A549 (cell line): ENCODE results near the gene TGFBR2. TPM values are rescaled to one million over a fixed set of nuclear protein-coding genes. Genes with fewer than 3 reads are reported as not detected.
A peak's percentile ranks its signal among the peaks of the same experiment; 100 is the strongest.

Experiments
- ATAC-seq, 2 experiments: fragments of 200-7000 bp in 1 of 2; fragments of >200 bp in 1 of 2; cut with Nextera tagmentation in 1 of 2; cut with Tn5 transposase in 1 of 2; 3 replicates each; pipeline versions ENCODE4 v1.8.0 to v1.9.1; 2018 to 2020; ENCODE audit warnings: mild to moderate bottlenecking in 1 of 2, moderate library complexity in 1 of 2
- CTCF ChIA-PET: fragments of 300-600 bp; sonication (Branson Sonifier 250); formaldehyde crosslinking; extraction: SDS; loops from one replicate; lab custom pipeline; 2021; ENCODE audit warnings: antibody characterized with exemption, inconsistent platforms; lab: Yijun Ruan, JAX
- POLR2A ChIA-PET: fragments of 350-600 bp; formaldehyde crosslinking; extraction: SDS; loops from one replicate; lab custom pipeline; 2021; ENCODE audit warnings: antibody characterized with exemption, inconsistent platforms; lab: Yijun Ruan, JAX
- DNase-seq, 2 experiments: peaks; one replicate each; pipeline versions ENCODE4 v3.0.0 to v3.0.0-alpha.2; 2011 to 2016; ENCODE audit warnings: low read depth in 1 of 2, low spot score in 1 of 2
- FAIRE-seq: peaks from 2 replicates; lab custom pipeline; 2011; peaks lifted over from hg19 to GRCh38; lab: Jason Lieb, UNC
- H3K27ac ChIP-seq, 2 experiments: fragments of >200 bp; sonication (Bioruptor Twin); formaldehyde crosslinking; 3 replicates each; pipeline ENCODE4 v1.5.1; 2016 to 2017
- H3K4me1 ChIP-seq: fragments of >200 bp; sonication (Bioruptor Twin); formaldehyde crosslinking; 3 replicates; pipeline ENCODE4 v1.6.1; 2016
- H3K4me2 ChIP-seq: fragments of >200 bp; sonication (Bioruptor Twin); formaldehyde crosslinking; 3 replicates; pipeline ENCODE4 v1.6.1; 2016
- H3K4me3 ChIP-seq: fragments of >200 bp; sonication (Bioruptor Twin); formaldehyde crosslinking; 3 replicates; pipeline ENCODE4 v1.5.1; 2016
- H3K9me3 ChIP-seq: fragments of >200 bp; sonication (Bioruptor Twin); formaldehyde crosslinking; 3 replicates; pipeline ENCODE4 v1.6.1; 2016
- ATOH8 ChIP-seq: fragments of 250-450 bp; sonication (Bioruptor Pico); IDR thresholded peaks from 2 replicates; pipeline ENCODE4 v1.5.0; 2020; ENCODE audit warnings: low read depth, mild to moderate bottlenecking, moderate library complexity
- BHLHE40 ChIP-seq: IDR thresholded peaks from 2 replicates; pipeline ENCODE4 v1.6.1; 2012; ENCODE audit warnings: low read depth, low read length, inconsistent platforms
- E2F6 ChIP-seq: IDR thresholded peaks from 2 replicates; pipeline ENCODE4 v1.6.1; 2012; ENCODE audit warnings: low read depth, borderline replicate concordance
- FOSB ChIP-seq: fragments of 250-450 bp; sonication (Bioruptor Pico); IDR thresholded peaks from 2 replicates; pipeline ENCODE4 v1.5.0; 2020; ENCODE audit warnings: mild to moderate bottlenecking, moderate library complexity
- FOSL2 ChIP-seq, 2 experiments: fragments of 450-650 bp in 1 of 2; fragments of >200 bp in 1 of 2; sonication (Bioruptor Twin) in 1 of 2; formaldehyde crosslinking; IDR thresholded peaks; 2 replicates each; pipeline versions ENCODE4 v1.5.0 to v1.6.1; 2016 to 2020; ENCODE audit warnings: mild to moderate bottlenecking in 1 of 2, moderate library complexity in 1 of 2
- HEYL ChIP-seq: fragments of 250-450 bp; sonication (Bioruptor Pico); IDR thresholded peaks from 2 replicates; pipeline ENCODE4 v1.8.0; 2021; ENCODE audit warnings: mild to moderate bottlenecking, moderate library complexity
- HOXB5 ChIP-seq: fragments of 250-450 bp; sonication (Bioruptor Pico); IDR thresholded peaks from 2 replicates; pipeline ENCODE4 v1.5.0; 2020; ENCODE audit warnings: mild to moderate bottlenecking, moderate library complexity
- JUN ChIP-seq, 2 experiments: fragments of >200 bp; sonication (Bioruptor Twin); formaldehyde crosslinking; IDR thresholded peaks; 2 replicates in 1 of 2; 3 replicates in 1 of 2; pipeline ENCODE4 v1.6.1; 2016 to 2017
- JUNB ChIP-seq: fragments of >200 bp; sonication (Bioruptor Twin); formaldehyde crosslinking; IDR thresholded peaks from 2 replicates; pipeline ENCODE4 v1.6.1; 2016
- KDM1A ChIP-seq: fragments of 200-600 bp; sonication (generic); IDR thresholded peaks from 2 replicates; pipeline ENCODE4 v1.6.1; 2016; ENCODE audit warnings: low read depth, mild to moderate bottlenecking
- MAFK ChIP-seq: fragments of 450-650 bp; IDR thresholded peaks from 2 replicates; pipeline ENCODE4 v1.6.1; 2014; ENCODE audit not compliant: partially characterized antibody
- MYC ChIP-seq: IDR thresholded peaks from 2 replicates; pipeline ENCODE4 v1.6.1; 2012; ENCODE audit warnings: mild to moderate bottlenecking, inconsistent platforms, low read length, improper control_type of control experiment, borderline replicate concordance
- NR3C1 ChIP-seq: fragments of >200 bp; sonication (Bioruptor Twin); formaldehyde crosslinking; IDR thresholded peaks from 3 replicates; pipeline ENCODE4 v1.6.1; 2017
- POLR2A ChIP-seq: IDR thresholded peaks from 2 replicates; pipeline ENCODE4 v1.6.1; 2012; ENCODE audit warnings: mild to moderate bottlenecking, low read length
- RAD21 ChIP-seq, 2 experiments: fragments of >200 bp in 1 of 2; sonication (Bioruptor Twin) in 1 of 2; formaldehyde crosslinking in 1 of 2; IDR thresholded peaks in 1 of 2; conservative IDR thresholded peaks in 1 of 2; 2 replicates in 1 of 2; 3 replicates in 1 of 2; pipeline ENCODE4 v1.6.1; 2012 to 2018; ENCODE audit warnings: inconsistent platforms in 1 of 2
- REST ChIP-seq: fragments of 200-600 bp; sonication (generic); IDR thresholded peaks from 2 replicates; pipeline ENCODE4 v1.6.1; 2016; ENCODE audit warnings: antibody characterized with exemption, mild to moderate bottlenecking, moderate library complexity
- RFX5 ChIP-seq: fragments of 450-650 bp; IDR thresholded peaks from 2 replicates; pipeline ENCODE4 v1.7.1; 2014; ENCODE audit warnings: antibody characterized with exemption, mild to moderate bottlenecking, moderate library complexity
- TFCP2L1 ChIP-seq: fragments of 250-450 bp; sonication (Bioruptor Pico); IDR thresholded peaks from 2 replicates; pipeline ENCODE4 v1.5.0; 2021; ENCODE audit warnings: mild to moderate bottlenecking
- TP53 ChIP-seq: fragments of 250-450 bp; sonication (Bioruptor Pico); IDR thresholded peaks from 2 replicates; pipeline ENCODE4 v1.5.0; 2021; ENCODE audit warnings: mild to moderate bottlenecking, moderate library complexity
- WGBS: methylation state at CpG from one replicate; pipeline ENCODE4 v1.1.6; 2017; ENCODE audit errors: missing lambda C conversion rate; 5-methylcytosine and 5-hydroxymethylcytosine counted together
- polyA plus RNA-seq, 4 experiments: library from polyadenylated mRNA; depleted of rRNA in 3 of 4; stranded (reverse); fragments of >200 nt; fragmentation: RNase III in 1 of 4; extraction: RNeasy Plus Mini Kit Qiagen cat#74134 plus additional on column Dnase treatment in 1 of 4; gene quantifications; 2 replicates in 3 of 4; 3 replicates in 1 of 4; pipeline ENCODE4 v1.2.3, GENCODE V29; 2011 to 2017
- TF ChIP-seq, protein P1 (sequence below): IDR thresholded peaks from 2 replicates; pipeline ENCODE4 v1.6.1; 2012

The TGFBR2 gene
- polyA plus RNA-seq, 2 of the 4 experiments (the other 2 are of a cell fraction) = 48.5 to 97.4 TPM

- TF ChIP-seq REST = no peak
- no peak for TF ChIP-seq KDM1A
These were observed 1.8 kb upstream of the TGFBR2 start (continued) for GRCh38 chr3:30604558-30604957.

GRCh38 chr3:30605005-30605404 lies 1.4 kb upstream of the TGFBR2 start:
- FAIRE-seq = no peak
- peaks cover 37% of the 10 kb centered on the region for H3K4me1 ChIP-seq
- H3K27ac ChIP-seq = peak overlapping the region; percentile 97 to 99
- ATAC-seq = no peak
- H3K9me3 ChIP-seq = no peaks in the 10 kb centered on the region; the same call in 2 of the 3 replicates
- ChIA-PET CTCF (no interaction called here), POLR2A (no interaction called here)
- no peak overlapping the region for H3K4me3 ChIP-seq
- no peak for DNase-seq
- 69% methylated on average over 4 of the region's 4 CpGs for WGBS
- peak overlapping the region; percentile 86 for H3K4me2 ChIP-seq
- TF ChIP-seq TFCP2L1 (CRISPR knock-in tag) = no peak
- no peak for TF ChIP-seq POLR2A
- no peak for TF ChIP-seq TP53 (CRISPR knock-in tag)
- no peak for TF ChIP-seq BHLHE40
- TF ChIP-seq, protein P1, sequence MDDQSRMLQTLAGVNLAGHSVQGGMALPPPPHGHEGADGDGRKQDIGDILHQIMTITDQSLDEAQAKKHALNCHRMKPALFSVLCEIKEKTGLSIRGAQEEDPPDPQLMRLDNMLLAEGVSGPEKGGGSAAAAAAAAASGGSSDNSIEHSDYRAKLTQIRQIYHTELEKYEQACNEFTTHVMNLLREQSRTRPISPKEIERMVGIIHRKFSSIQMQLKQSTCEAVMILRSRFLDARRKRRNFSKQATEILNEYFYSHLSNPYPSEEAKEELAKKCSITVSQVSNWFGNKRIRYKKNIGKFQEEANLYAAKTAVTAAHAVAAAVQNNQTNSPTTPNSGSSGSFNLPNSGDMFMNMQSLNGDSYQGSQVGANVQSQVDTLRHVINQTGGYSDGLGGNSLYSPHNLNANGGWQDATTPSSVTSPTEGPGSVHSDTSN = no peak
- TF ChIP-seq JUN (IDR thresholded peaks at IDR 0.05) = no peak
- no peak for TF ChIP-seq MAFK
- TF ChIP-seq NR3C1 = no peak
- TF ChIP-seq E2F6 = no peak
- TF ChIP-seq HEYL = no peak
- no peak for TF ChIP-seq RFX5
- TF ChIP-seq FOSL2 (IDR thresholded peaks at IDR 0.05) = no peak
- TF ChIP-seq FOSL2 (CRISPR knock-in tag; IDR thresholded peaks at IDR 0.05) = no peak
- TF ChIP-seq RAD21 (conservative IDR thresholded peaks at IDR 0.05 in 1 of 2, IDR thresholded peaks at IDR 0.05 in 1 of 2) = no peak
- TF ChIP-seq MYC = no peak
- no peak for TF ChIP-seq FOSB

GRCh38 chr3:30605706-30606300 lies 598 bp upstream of the TGFBR2 start:
- no peak for TF ChIP-seq JUN (IDR thresholded peaks at IDR 0.05)
- TF ChIP-seq ATOH8 = no peak
- TF ChIP-seq HOXB5 = 0 out of 2 replicates have a peak, but pooled peaks have one; percentile 3
- TF ChIP-seq JUNB = no peak
- peak overlapping the region; percentile 97 to 99 for H3K27ac ChIP-seq
- DNase-seq (no peak), FAIRE-seq (peak; percentile 65), ATAC-seq (peak; percentile 22 to 27; a peak in 4 of 6 replicates)
- H3K4me3 ChIP-seq = peak overlapping the region; percentile 95
- CTCF ChIA-PET = interaction anchor here (0.8 to 1.7 kb wide), 9 partner anchors 11 to 563 kb away, joined by 3 to 7 read pairs (median 4); no protein-coding TSS in a partner anchor
- POLR2A ChIA-PET = interaction anchor here (0.6 to 1.2 kb wide), 11 partner anchors 8 to 927 kb away, joined by 3 to 9 read pairs (median 4); partner anchors contain the start of gene STT3B
- peaks cover 45% of the 10 kb centered on the region for H3K4me1 ChIP-seq
- H3K9me3 ChIP-seq = no peaks in the 10 kb centered on the region; the same call in 2 of the 3 replicates
- peak overlapping the region; percentile 86 for H3K4me2 ChIP-seq
- 1% methylated on average over 10 of the region's 10 CpGs for WGBS
